GM12872 (cell line): ENCODE measurements around the gene CELSR3.

Source experiments
- CTCF ChIP-seq: IDR thresholded peaks from 3 replicates; pipeline ENCODE4 v1.5.1; 2011; ENCODE audit warnings: low read depth, mild to moderate bottlenecking, low read length, moderate library complexity; ENCODE audit not compliant: insufficient read depth

Gene CELSR3

DNA sequence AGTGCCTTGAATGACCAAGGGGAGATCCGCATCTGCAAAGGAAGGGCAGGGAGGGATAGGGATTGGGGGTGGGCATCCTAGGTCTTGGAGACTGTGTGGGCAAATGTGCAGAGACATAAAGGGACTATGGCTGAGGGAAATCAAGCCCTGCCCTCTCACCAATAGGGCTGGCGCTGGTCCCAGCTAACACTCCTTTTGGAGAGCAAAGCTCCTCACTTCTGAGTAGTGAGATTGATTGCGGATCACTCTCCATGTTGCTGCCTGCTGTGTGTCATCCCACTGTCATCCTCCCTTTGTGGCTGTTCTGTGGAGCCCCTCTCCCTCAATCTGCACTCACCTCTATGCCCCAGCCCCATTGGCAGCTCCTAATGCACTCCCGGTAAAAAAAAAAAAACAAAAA is 2.2 kb upstream of the CELSR3 start:
- TF ChIP-seq CTCF: no peak

DNA sequence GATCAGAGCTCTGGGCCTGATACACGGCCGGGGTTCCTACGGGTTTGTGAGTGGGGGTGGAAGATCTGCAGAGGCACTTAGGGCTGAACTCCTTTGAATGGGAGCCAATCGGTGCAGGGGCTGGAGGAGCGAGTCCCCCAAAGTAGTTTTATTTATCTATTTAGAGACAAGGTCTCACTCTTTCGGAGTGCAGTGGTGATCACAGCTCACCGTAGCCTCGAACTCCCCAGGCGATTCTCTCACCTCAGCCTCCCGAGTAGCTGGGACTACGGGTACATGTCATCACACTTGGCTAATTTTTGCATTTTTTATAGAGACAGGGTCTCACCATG is 1.6 kb upstream of the CELSR3 start:
- no peak for TF ChIP-seq CTCF

GRCh38 chr3:48663489-48664312 is 1.0 kb upstream of the CELSR3 start:
- peak; percentile 90 for TF ChIP-seq CTCF

DNA sequence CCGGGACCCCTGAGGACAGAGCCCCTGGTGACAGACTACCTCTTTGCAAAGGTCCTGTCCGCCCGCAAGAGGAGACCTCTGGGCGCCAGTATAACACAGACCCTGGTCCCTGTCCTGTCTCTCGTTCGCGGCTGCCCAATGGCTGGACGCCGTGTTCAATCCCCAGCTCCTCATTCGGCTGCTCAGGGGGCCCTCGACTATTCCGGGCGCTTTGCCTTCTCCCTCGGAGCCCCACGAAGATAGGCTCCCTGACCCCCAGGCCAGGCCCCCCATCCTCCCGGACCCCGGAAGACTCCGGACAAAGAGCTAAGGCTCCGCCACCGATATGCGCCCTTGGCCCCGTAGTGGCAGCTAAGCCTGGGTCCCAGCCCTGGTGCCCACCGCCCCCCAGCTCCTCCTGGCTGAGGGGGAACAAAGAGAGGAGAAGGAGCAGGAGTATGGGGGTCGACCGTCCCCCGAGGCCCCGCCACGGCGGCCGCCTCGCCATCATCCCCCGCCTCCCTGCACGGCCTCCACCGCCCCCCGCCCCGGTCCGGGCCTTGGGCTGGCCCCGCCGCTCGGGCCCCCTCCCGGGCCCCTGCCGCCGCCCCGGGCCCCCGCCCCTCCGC is 437 bp downstream of the CELSR3 start:
- no peak for TF ChIP-seq CTCF

- no peak for TF ChIP-seq CTCF
These were observed 1.1 kb downstream of the CELSR3 start for GRCh38 chr3:48661501-48662144.

DNA sequence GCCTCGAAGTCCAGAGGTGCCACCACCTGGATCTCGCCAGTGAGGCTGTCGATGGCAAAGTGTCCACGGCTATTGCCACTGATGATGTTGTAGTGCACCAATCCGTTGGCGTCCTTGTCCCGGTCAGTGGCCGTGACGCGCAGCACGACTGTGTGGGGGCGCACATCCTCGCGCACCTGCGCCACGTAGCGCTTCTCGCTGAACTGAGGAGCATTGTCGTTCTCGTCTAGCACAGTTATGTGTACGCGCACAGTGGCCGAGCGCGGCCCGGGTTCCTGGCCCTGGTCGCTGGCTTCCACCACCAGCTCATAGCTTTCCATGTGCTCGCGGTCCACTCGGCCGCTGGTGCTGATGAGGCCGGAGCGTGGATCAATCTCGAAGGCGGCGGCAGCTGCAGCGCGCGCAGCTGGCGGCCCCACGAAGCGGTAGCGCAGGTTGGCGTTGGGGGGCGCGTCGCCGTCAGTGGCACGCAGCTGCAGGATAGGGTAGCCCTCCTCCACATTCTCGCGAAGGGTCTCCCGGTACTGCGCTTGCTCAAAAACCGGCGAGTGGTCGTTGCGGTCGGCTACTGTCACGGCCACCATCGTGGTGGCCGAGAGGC is 1.8 kb downstream of the CELSR3 start:
- TF ChIP-seq CTCF: no peak

DNA sequence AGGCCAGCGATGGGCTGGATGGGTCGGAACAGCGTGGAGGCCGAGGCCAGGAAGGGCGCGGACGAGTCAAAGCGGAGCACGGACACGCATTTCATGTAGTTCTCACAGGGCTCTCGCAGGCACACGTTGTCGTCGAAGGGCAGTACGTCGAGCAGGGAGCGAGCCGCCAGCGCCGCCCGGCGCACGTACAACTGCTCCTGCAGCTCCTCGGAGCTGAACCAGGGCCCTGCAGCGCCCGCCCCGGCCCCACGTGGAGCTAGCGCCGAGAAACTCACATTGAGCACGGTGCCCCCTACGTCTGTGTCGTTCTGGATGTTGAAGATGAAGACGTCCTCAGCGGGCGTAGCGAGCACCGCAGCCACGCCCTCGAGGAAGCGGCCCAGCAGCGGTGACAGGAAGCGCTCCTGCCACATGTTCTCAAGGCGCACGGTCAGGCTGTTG is 5.8 kb downstream of the CELSR3 start:
- no peak for TF ChIP-seq CTCF
